ENCODE measurements around the gene HDC.

- TF ChIP-seq CTCF (IDR thresholded peaks at IDR 0.05) (no peak), POLR2A (IDR thresholded peaks at IDR 0.05) (no peak), POLR2AphosphoS5 (IDR thresholded peaks at IDR 0.05) (no peak)
Measured at GRCh38 chr15:50280271-50280670, 14.7 kb upstream of the HDC start.

Data from stomach (tissue), 4 donors.